A673 (cell line): ENCODE measurements around the gene CUL1.

Experiments used
- EZH2 ChIP-seq: fragments of 200-600 bp; sonication (generic); IDR thresholded peaks from 2 replicates; pipeline ENCODE4 v1.6.1; 2017; ENCODE audit warnings: borderline replicate concordance, low read depth, mild to moderate bottlenecking, mixed read lengths, antibody characterized with exemption, low read length; ENCODE audit not compliant: poor library complexity, severe bottlenecking
- TF ChIP-seq, protein P1 (sequence below): fragments of 300-800, 200-600 bp; sonication (generic); conservative IDR thresholded peaks from 2 replicates; pipeline ENCODE4 v1.5.1; 2017; ENCODE audit warnings: low read depth, mild to moderate bottlenecking, antibody characterized with exemption, low read length, moderate library complexity, mixed read lengths

DNA sequence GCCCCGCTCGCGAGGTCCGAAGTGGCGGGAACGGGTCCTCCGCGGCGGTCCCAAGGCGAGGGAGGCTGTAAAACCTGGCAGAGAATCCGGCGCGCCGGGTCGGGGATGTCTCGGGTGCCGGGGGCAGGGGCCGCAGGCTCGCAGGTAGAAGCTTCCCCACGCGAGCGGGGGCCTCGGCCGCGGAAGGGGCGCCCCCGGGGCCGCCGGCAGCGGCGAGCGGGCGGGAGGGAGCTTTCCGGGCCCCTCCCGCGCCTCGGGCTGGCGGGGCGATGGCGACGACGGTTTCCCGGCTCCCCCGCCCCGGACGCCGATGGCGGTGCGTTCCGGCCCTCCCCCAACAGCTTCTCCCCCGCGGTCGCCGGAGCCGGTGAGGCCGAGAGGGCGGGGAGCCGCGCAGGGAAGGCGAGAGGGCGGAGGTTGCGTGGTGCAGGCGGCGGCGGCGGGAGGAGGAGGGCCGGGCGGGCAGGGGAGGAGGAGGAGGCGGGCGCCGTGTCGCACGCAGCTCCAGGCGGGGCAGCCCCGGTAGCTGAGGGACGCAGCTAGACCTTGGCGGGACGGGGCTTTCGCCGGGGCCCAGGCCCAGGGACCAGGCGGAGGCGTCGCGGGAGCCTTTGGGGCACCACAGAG is at the start of gene CUL1:
- TF ChIP-seq EZH2: no peak
- TF ChIP-seq, protein P1, sequence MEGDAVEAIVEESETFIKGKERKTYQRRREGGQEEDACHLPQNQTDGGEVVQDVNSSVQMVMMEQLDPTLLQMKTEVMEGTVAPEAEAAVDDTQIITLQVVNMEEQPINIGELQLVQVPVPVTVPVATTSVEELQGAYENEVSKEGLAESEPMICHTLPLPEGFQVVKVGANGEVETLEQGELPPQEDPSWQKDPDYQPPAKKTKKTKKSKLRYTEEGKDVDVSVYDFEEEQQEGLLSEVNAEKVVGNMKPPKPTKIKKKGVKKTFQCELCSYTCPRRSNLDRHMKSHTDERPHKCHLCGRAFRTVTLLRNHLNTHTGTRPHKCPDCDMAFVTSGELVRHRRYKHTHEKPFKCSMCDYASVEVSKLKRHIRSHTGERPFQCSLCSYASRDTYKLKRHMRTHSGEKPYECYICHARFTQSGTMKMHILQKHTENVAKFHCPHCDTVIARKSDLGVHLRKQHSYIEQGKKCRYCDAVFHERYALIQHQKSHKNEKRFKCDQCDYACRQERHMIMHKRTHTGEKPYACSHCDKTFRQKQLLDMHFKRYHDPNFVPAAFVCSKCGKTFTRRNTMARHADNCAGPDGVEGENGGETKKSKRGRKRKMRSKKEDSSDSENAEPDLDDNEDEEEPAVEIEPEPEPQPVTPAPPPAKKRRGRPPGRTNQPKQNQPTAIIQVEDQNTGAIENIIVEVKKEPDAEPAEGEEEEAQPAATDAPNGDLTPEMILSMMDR: no peak
